Cardiac fibroblast (primary cell): ENCODE results near the gene ATP1A4.
"Not testable (repeated sequence)": the region's sequence is repeated elsewhere in the genome, so short reads cannot be mapped to it uniquely, and the experiment has no call there.

Experiments
- DNase-seq, 2 donors: peaks; one replicate each; pipeline versions ENCODE4 v3.0.0 to v3.0.0-alpha.2; 2010; ENCODE audit warnings: low read depth in 2 of 2
- H3K4me3 ChIP-seq, 2 donors: replicated peaks in 1 of 2; 1 replicate in 1 of 2; 2 replicates in 1 of 2; pipeline ENCODE4 v1.5.1; 2011; ENCODE audit warnings: low read depth in 2 of 2, low read length in 2 of 2, mild to moderate bottlenecking in 2 of 2, moderate library complexity in 1 of 2
- TF ChIP-seq, protein P1 (sequence below): IDR thresholded peaks from one replicate; pipeline ENCODE4 v1.5.1; 2011; ENCODE audit warnings: low read depth, mild to moderate bottlenecking, low read length, inconsistent platforms

The ATP1A4 gene

DNA sequence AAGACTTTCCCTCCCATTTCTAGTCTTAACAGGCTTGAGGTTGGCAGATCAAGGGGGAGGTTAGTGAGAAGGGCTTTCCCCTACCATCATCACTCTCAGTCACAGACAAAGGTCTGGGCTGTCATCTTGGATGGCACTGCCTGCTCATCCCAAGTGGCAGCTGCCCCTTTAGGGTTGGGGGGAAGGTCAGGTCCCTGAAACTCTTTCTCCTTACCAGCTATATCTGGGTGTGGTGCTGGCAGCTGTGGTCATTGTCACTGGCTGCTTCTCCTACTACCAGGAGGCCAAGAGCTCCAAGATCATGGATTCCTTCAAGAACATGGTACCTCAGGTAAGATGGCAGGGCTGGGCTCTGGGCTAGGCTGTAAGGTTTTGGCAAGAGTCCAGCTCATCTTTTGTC, 27.7 kb upstream of the ATP1A4 start:
- TF ChIP-seq, protein P1, sequence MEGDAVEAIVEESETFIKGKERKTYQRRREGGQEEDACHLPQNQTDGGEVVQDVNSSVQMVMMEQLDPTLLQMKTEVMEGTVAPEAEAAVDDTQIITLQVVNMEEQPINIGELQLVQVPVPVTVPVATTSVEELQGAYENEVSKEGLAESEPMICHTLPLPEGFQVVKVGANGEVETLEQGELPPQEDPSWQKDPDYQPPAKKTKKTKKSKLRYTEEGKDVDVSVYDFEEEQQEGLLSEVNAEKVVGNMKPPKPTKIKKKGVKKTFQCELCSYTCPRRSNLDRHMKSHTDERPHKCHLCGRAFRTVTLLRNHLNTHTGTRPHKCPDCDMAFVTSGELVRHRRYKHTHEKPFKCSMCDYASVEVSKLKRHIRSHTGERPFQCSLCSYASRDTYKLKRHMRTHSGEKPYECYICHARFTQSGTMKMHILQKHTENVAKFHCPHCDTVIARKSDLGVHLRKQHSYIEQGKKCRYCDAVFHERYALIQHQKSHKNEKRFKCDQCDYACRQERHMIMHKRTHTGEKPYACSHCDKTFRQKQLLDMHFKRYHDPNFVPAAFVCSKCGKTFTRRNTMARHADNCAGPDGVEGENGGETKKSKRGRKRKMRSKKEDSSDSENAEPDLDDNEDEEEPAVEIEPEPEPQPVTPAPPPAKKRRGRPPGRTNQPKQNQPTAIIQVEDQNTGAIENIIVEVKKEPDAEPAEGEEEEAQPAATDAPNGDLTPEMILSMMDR, result no peak
- H3K4me3 ChIP-seq, result no peak overlapping the region

DNA sequence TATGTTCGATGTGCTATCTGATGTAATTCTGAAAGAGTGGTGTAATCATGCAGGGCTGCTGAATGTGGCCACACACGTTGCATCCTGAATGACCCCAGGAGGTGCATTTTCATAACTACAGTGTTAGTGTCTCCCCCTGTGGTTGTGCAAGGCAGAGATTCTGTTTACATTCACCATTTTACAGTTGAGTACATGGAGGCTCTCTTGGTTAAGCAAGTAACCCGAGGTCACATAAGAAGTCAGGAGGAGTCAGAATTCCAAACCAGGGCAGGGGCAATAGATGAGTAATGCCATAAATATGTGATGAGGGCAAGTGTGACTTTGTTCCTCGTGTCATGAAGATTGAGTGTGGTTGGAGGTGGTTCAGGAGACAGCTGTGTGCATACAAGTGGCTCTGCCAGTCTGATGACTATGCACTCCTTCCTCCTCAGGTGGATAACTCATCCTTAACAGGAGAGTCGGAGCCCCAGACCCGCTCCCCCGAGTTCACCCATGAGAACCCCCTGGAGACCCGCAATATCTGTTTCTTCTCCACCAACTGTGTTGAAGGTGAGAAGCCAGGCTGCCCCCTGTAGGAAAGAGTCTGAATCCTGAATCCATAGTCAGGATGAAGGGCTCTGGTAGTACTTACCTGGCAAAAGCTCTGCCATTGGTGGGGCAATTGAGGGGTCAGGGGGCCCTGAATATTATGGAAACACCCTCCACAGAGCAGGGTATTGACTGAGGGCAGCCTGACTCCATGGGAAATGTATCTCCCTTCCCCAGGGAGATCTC, 26.5 kb upstream of the ATP1A4 start:
- no peak overlapping the region for H3K4me3 ChIP-seq
- TF ChIP-seq, protein P1, result peak; percentile 10
- DNase-seq, result peak; percentile 57 to 83

More for the DNA sequence above, 27.7 kb upstream of the ATP1A4 start:
- no peak for DNase-seq

DNA sequence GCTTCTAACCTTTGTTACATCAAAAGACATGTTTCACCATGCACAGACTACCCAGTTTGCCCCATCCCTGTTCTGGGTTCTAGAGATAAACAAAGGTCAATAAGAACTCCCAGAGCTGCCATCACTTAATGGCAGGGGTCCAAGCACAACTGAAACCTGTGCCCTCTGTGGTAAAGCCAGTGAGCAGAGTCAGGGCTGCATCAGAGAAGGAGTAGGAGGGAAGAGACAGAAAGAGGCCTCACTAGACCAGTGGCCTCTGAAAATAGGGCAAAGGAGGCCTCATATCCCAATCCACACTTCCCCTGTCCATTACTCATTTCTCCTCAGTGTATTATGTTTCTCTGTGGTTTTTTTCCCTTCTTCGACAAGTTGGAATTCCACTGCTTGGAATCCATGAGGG, 25.7 kb upstream of the ATP1A4 start:
- no peak overlapping the region for H3K4me3 ChIP-seq
- peak; percentile 26 to 46 for DNase-seq
- TF ChIP-seq, protein P1, result no peak

DNA sequence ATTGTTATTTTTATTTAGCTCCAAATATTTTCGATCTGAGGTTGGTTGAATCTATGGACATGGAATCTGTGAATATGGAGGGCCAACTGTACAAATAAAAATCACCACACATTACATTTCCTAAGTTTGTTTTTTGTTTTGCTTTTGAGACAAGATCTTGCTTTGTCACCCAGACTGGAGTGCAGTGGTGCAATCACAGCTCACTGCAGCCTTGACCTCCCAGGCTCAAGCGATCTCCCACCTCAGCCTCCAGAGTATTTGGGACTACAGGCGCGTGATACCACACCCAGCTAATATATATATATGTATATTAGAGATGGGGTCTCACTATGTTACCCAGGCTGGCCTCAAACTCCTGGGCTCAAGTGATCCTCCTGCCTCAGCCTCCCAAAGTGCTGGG, 25.1 kb upstream of the ATP1A4 start:
- DNase-seq, result not testable (repeated sequence)

DNA sequence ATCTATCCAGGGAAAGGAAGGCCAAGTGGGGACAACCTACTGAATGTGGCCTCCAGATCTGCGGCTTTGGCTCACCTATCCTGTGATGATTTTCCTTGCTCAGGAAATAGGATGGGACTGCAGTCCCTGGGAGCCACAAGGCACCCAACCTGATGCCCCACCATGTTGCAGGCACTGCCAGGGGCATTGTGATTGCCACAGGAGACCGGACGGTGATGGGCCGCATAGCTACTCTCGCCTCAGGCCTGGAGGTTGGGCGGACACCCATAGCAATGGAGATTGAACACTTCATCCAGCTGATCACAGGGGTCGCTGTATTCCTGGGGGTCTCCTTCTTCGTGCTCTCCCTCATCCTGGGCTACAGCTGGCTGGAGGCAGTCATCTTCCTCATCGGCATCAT, 24.0 kb upstream of the ATP1A4 start:
- TF ChIP-seq, protein P1, result no peak

More for the DNA sequence above, 25.1 kb upstream of the ATP1A4 start:
- not testable (repeated sequence) for H3K4me3 ChIP-seq

DNA sequence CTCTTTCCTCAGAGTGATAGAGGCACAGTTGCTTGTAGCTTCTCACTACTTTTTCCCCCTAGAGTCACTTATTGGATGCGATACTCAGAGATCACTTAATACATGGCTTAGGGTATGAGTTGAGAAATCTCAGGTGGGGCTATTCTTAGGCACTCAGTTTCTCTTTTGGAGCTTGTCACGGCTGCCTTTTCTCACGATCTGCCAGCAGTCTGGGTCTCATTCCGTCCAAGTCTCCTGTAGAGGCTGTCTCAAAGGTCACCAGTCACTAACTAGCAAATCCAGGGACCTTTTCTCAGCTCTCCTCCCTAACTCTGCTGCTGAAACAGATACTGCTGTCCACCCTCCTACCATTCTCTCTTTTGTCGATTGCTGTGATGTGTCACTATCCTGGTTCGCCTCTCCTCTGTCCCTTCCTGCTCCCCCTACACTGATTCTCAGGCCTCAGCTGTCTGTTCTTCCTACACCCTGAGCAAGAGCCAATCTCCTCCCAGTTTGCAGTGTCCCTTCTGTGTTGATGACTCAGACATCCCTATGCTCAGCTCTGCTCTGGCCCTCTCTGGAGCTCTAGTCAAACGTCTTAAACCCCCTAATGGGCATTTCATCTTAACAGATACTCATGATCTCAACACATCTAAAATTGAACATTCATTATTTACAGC, 23.4 kb upstream of the ATP1A4 start:
- H3K4me3 ChIP-seq, result no peak overlapping the region
- DNase-seq, result peak; percentile 47 to 56
- TF ChIP-seq, protein P1, result no peak

More for the DNA sequence above, 24.0 kb upstream of the ATP1A4 start:
- H3K4me3 ChIP-seq, result no peak overlapping the region
- no peak for DNase-seq

DNA sequence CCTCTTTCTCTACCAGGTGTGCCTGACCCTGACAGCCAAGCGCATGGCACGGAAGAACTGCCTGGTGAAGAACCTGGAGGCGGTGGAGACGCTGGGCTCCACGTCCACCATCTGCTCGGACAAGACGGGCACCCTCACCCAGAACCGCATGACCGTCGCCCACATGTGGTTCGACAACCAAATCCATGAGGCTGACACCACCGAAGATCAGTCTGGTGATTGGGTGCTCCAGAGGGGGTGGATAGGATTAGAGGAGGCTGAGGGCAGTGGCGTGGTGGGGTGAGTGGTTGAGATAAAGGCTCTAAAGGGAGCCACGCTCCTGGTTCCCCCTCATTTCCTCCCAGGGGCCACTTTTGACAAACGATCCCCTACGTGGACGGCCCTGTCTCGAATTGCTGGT, 22.8 kb upstream of the ATP1A4 start:
- TF ChIP-seq, protein P1, result no peak
- no peak overlapping the region for H3K4me3 ChIP-seq

More for the DNA sequence above, 22.8 kb upstream of the ATP1A4 start:
- DNase-seq, result no peak
